Measurements from ENCODE around the gene TBC1D16.
"Not testable (repeated sequence)": the region's sequence is repeated elsewhere in the genome, so short reads cannot be mapped to it uniquely, and the experiment has no call there.

TBC1D16 gene

DNA sequence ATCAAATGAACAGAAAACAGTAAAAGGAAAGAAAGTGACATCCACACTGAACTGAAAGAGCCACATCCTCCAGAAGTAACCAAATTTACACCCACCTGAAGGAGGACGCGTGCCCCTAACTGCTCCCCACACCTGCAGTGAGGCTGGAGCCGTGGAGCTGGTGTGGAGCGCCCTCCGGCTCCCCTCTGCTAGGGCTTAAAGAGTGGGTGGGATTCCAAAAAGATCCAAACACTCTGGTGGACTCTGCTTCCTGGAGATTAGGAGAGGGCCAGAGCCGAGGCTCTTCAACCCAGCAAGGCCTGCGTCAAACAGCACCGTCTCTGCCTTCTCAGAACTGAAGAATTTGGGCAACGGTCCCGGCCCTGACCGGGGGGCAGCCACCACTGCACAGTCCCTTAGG, 16.0 kb upstream of the TBC1D16 start:
- DNase-seq: no peak

DNA sequence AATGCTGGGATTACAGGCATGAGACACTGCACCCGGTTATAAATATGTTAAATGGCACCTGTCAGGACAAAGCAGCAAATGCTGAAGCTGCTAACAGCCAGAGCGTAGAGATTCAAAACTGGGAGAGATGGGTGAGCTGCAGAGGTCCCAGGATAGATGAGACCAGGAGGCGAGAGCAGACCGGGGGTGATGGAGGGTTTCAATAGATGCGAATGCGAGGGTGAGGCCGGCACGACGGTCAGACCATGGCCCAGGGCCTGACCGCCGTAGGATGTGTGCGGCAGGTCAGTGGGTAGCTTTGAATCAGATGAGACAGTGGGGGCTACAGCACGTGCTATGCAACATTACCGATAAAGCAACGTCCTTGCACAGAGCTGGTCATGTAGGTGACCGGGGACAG, 15.0 kb upstream of the TBC1D16 start:
- DNase-seq: no peak

DNA sequence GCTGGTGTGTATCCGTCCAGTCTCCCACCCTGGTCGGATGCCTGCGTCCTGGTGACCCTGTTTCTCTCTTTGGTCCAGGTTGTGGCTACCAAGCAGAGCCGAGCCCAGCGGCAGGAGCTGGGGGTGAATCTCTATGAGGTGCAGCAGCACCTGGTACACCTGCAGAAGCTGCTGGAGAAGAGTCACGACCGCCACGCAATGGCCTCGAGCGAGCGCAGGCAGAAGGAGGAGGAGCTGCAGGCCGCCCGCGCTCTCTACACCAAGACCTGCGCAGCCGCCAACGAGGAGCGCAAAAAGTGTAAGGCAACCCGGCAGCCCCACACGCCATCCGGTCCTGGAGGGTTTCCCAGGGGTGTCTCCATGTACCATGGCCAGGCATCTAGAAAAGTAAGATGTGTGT, 14.3 kb upstream of the TBC1D16 start:
- no peak for DNase-seq

DNA sequence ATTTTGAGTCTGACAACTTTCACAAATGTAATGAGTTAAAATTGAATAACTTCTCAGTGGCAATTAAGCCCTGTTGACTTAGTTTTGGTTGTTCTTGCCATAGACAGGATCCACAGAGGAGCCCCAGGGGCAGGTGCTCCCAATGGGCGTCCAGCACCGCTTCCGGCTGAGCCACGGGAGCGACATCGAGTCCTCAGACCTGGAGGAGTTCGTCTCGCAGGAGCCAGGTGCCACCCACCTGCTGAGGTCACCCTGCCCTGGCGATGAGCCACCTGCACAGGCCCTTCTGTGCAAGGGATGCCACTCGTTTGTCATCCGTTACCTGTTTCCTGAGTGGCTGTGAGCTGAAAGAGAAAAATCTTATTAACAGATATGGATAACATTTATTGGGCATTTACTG, 11.5 kb upstream of the TBC1D16 start:
- no peak for DNase-seq

DNA sequence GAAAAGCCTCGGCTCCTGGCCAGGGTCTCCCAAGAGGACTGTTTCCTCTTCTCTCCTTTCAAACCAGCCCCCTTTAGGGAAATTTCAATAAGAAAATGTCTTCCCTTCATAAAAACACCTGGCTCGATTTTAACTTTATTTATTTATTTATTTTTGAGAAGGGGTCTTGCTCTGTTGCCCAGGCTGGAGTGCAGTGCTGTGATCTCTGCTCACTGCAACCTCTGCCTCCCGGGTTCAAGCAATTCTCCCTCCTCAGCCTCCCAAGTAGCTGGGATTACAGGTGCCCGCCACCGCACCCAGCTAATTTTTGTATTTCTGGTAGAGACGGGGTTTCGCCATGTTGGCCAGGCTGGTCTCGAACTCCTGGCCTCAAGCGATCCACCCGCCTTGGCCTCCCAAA, 11.0 kb upstream of the TBC1D16 start:
- not testable (repeated sequence) for DNase-seq

DNA sequence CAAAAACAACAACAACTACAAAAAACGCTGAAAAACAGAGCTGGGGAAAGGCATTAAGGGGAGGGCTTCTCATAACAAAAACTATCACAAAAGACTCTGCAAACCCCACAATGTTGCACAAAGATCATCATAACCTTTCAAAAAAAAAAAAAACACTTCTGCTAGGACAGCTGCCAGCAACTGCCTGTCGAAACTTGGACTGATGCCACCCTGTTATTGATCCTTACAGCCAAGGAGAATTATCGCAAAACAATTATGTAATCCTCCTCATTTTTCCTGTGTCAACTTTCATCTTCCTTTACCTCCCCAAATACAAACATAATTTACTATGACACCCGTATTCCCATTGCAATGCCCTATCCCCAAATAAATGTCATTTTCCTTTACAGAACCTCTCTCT, 10.0 kb upstream of the TBC1D16 start:
- DNase-seq: no peak

DNA sequence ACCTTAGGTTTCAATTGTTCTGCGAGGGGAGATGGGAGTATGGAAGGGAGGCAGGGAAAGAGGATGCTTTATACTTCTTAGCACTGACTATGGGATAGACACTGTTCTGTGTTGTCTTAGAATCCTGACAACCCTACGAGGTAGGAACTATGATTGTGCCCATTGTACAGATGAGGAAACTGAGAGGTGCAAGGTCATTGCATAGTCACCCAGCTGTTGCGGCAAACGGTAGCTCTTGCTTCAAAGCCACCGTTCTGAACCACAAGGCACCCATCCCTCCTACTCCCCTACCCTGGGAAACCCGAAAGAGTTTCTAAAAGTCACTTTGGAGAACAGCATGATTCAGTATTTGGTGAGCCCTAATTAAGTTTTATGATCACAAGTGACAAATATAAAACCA, 8.3 kb upstream of the TBC1D16 start:
- no peak for DNase-seq

DNA sequence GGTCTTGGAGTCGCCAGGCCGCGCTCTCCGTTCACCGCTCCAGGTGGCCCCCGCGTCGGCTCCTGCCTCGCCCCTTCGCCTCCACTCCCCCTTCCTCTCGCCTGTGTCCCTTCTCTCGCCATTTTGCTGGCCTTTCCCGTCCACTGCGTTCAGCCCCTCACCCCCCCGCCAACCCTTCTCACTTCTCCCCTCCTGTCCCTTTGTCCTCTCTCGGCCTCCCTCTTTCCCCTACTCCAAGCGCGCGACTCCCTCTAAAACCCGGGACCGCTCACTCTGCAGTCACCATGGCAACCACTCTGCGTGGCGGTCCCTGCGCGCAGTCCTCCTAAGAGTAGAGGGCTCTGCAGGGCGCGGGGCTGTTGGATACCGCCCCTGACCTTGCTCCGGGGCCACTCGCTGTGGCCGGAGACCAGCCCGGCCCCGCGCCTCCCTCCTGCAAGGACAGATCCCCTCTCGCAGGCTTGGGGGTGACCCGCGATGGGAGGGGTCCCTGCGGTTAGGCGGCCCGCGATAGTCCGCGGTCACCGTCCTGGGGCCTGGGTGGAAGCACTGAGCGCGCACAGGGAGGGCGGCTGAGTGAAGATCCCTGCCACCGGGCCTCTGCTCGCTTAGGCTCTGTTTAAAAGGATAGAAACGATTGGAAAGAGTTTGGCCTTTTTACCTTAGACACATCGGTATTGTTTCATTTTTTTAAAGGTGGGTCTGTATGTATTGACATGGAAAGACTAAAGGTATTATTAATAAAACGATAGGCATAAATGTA, 1.2 kb upstream of the TBC1D16 start:
- DNase-seq: peak; percentile 61

DNA sequence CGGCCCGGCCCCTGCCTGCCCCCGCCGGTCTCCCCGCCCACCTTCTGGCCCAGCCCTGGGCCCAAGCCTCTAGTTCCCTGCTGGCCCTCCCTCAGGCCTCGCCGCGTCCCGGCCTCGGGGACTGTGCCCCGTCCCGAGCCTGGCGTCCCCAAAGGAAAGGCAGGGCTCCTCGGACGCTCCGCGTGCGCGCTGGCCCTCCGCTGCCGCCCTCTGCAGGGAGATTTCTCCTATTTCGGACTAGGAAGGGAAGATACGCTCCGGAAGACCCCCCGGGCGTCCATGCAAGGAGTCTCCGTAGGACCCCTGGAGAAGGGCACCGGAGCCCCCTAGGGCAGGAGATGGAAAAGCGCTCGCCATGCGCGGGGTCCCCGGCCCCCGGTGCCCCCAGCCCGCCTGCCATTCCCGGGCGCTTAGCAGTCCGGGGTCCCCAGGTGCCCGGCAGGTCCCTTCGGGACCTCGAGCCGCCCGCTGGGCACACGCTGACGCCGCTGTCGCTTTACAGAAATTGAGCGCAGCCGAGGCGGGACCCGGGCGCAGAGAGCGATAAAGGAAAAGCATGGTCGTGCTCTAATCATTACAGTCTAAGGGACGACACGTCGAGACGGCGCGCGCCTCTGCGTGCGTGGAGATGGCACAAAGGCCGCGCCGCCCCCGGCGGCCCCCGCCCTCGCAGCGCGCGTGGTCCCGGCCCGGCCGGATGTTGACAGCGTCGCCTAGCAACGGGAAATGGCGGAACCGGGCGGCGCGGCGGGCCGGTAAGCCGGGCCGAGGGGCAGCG, 454 bp upstream of the TBC1D16 start, which contains the start of gene CCDC40:
CCDC40 (plus strand) TSS at position 706 of the 778 bp plus-strand sequence; CDS start at position 727, 21 bp downstream.
- peak; percentile 78 for DNase-seq

DNA sequence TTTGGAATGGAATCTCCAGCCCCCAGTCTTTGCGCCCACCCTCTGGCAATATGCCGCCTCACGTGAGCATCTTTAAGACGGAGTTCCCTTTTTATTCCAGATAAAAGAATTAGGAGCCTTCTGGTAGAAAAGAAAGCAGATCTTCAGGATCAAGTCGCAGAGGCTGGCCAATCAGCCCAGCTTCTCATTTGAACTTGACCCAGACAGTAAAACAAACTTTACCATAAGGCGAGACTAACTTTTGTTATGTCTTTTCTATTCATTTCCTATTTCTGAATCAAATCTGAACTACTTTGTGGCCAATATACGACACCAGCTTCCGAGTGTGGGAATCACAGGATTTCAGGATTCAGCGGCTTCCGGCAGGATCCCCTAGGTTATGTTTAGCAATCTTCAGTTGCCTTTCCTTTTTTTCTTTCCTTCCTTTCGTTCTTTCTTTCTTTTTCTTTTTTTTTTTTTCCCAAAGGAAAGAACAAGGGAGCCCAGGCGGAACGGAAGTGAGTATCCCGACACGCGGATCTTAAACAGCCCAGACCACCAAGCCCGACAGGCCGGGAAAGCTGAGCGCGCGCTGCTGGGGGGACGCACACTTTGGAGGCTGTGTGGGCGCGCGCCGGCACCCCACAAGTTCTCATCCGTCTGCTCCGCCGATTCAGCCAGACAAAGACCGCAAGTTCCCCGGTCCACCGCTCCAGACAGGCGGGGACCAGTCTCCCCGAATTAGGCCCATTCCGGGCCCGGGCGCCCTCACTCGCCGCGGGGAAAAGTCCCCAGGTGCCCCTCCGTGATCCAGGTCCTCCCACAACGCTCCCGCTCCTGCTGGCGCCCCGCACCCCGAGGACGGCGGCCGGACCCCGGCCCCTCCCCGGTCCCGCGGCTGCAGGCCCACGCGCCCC, 633 bp downstream of the TBC1D16 start:
- no peak for DNase-seq

DNA sequence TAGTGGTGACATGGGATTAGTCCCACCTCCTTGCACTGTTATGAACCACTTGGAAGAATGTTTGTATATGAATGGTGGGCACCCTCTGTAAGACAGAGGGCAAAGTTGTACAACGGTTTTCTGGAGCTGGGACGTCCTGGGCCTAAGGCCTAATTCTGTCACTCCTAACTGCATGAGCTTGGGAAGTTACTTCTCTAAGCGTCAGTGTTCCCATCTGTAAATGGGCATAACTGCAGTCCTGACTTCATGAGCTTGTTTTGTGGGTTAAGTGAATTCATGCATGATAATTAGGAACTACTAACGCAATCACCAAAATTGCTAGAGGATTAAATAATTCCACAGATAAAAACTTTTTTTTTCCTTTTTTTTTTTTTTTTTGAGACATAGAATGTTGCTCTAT, 1.8 kb downstream of the TBC1D16 start:
- no peak for DNase-seq

DNA sequence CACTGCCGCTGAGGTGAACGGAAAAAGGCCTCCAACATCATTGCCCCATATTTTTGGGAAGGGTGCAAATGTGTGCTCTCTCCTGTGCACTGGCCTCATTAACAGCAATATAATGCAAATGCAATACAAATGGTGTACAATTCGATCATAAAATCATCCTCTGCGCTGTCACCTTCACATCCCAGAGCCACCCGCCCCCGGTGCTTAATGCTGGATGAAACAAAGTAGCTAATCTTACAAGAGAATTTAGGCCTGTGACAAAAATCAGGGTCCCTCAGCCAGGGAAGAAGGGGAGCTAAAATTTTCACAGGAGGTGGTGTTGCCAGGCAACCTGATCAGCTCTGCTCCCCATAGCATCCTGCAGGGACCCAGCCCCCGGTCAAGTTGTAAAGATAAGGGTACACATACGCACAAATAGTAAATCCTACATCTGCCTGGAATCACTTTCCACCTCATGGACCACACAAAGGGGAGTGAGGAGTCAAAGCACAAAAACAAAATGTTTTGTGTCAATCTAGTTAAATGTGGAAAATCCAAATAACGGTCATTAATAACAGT, 3.0 kb downstream of the TBC1D16 start:
- DNase-seq: no peak

DNA sequence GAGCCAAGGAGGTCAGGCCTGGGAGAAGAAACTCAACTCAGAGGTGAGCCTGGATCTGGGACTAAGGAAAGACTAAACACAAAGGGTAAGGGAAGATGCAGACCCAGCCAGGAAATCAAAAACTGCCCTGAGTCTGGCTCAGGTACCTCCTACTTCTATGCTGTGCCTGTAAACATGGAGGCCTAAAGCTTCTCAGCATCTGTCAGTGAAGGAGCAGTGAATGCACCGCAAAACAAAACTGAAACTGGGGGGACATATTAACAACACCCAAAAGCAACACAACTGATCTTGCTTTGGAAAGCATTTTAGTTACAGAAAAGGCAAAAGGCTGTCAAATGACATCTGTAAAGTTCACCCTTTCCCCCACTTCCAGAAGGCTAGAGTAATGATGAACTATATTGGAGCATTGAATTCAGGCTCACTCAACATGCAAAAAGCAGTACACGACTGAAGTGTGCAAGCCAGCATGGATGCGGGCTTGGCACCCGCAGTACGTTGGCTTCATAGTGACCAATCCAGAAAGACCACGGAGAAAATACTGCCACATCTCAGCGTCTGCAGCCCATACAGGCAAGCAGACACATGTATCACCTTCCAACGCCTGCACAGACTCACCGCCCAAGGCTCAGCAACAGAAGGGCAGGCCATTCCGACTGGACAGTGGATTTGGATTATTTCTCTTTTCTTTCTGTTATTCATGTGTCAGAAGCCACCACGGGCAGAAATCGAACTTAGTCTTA, 3.8 kb downstream of the TBC1D16 start:
- DNase-seq: no peak

DNA sequence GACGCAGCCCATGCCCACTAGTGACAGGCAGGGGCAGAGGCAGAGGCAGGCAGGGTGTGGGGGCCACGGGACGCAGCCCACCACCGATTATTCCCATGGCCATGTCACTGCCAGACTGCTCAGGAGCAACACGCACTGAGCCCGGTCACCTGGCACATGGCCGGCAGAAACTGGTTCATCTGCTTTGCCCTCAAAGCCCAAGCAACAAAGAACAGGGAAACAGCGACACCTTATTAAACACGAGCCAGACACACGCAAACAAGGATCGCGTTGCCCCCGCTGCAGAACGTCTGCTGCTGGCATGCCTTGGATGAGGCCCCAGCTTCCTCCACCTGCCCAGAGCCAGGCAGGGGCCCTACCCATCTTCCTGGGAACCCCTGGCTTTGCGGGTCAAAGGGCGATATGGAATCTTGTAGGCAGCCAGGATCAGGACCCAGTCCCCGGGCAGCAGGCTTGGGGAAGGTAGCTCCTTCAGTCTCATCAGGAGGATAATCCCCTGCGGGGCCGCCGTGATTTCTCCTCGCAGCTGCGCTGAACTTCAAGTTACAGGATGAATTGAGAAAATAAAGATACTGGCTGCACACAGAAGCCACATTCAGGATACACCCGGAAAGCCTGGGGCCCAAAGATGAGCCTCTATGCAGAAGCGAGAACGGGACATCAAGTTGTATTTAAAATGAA, 4.8 kb downstream of the TBC1D16 start:
- no peak for DNase-seq

DNA sequence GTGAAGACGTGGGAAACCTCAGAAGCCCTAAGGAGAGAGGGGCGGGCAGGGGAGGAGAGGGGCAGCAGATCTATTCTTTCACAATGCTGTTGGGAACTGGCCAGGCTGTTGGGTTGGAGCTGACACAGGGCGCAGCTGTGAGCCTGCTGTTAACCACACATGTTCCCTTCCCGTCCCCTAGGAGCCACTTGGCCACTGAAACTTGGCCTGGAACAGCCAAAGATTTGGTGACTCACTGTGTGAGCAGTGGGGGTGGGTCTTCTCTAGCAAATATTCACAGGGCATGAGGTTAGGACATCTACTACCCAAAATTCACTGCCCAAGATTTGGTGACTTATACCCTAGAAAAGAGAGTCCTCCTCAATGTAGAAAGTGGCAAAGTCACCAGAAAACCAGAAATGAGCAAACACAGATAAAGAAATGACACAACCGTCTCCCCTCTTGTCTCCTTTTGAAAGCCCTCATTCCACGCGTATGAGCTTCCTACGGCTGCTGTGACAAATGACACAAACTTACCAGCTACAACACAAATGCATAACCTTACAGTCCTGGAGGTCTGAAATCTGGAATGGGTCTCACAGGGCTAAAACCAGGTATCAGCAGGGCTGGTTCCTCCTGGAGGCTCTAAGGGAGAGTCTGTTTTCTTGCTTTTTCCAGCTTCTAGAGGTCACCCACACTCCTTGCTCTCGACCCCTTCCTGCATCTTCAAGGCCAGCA, 6.3 kb downstream of the TBC1D16 start:
- DNase-seq: peak; percentile 33

DNA sequence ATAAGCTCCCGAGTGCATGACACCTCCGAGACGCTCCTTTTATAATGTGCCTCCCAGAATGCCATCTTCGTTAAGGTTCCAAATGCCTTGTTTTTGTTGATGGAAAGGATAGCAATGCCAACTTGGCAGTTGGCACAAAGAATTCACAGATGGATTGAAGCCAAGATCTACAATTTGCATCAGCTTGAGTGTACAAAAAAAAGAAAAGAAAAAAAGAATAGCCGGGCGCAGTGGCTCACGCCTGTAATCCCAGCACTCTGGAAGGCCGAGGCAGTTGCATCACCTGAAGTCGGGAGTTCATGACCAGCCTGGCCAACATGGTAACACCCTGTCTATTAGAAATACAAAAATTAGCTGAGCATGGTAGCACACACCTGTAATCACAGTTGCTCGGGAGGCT, 7.6 kb downstream of the TBC1D16 start:
- no peak for DNase-seq

DNA sequence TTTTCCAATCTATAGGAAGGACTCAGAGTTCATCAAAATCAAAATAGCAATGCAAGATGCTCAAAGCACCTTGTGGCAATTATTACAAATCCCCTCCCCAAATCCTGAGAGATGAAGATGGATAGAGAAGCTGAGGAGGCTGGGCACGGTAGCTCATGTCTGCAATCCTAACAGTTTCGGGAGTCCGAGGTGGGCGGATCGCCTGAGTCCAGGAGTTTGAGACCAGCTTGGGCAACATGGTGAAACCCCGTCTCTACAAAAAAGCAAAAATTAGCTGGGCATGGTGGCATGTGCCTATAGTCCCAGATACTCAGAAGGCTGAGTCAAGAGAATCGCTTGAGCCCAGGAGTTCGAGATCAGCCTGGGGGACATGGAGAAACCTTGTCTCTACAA, 8.6 kb downstream of the TBC1D16 start:
- DNase-seq: no peak

DNA sequence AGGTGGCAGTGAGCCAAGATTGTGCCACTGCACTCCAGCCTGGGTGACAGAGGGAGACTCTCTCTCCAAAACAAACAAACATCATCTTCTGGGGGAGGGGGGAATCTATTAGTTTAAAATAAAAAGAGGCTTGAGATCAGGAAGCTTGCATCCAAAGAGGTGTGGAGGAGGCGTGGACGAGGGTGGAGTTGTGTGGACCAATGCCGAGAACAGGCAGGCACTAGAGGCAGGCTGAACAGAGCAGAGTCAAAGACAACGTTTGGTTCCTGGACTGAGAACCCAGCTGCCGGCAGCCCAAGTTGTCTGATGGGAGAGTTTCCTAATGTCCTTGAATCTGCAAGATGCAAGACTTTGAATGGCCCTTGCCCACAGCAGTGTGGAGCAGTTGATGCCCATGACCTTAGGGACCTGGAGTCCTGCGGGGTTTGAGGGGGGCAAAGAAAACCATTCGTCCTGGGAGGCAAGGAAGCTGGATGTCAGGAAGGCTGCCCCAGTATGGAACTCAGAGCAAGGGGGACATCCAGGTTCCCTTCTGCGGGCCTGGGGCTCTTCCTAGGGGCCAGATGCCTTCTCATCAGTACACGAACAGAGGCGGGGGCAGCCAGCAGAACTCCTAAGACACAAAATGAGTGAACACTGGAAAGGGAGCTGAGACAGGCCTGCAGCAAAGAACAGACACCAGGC, 9.2 kb downstream of the TBC1D16 start:
- no peak for DNase-seq

DNA sequence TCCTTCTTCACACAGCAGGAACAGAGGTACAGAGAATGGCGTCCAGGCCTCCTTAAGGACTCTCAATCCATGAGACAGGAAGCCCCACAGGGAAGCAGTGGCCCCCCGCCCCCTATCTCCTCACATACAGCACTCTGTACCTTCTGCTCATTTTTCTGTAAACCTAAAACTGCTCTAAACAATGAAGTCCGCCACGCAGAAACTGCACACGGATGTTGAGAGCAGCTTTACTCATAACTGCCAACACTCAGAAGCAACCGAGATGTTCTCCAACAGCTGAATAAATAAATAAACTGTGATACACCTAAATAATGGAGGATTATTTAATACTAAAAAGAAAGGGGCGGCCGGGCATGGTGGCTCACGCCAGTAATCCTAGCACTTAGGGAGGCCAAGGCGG, 9.9 kb downstream of the TBC1D16 start:
- no peak for DNase-seq

DNA sequence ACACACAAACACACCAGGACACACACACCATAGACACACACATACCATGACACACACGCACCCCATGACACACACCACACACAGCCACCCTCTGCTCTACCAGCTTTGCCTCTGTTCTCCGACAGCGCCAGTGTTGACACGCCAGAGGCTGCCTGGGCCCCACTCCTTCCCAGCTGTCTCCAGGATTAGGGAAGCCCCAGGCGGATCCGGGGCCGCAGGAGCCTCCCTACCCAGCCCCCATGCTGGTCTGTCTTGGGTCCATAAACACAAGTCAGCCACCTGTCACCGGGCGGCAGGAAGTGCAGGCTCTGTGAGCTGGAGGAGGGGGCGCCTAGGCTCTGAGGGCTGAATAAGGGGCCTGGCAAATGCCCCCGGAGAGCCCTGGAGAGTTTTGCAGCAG, 10.5 kb downstream of the TBC1D16 start:
- no peak for DNase-seq

Data from T1000 (cell line).